NCI-H2081 treated with DMSO at 0.1 percent for 48 hours (cell line): ENCODE results near the gene KIF11.

Experiments used
- DNase-seq: peaks from one replicate; lab custom pipeline; 2025; lab: John Stamatoyannopoulos, UW

The KIF11 gene

GRCh38 chr10:92678206-92678605, 85.3 kb downstream of the KIF11 start:
- DNase-seq, result no peak

- DNase-seq, result no peak
Observed at GRCh38 chr10:92681306-92681834, 88.4 kb downstream of the KIF11 start.

- no peak for DNase-seq
Observed at GRCh38 chr10:92688573-92688926, 95.6 kb downstream of the KIF11 start.

GRCh38 chr10:92688927-92689662, 96.2 kb downstream of the KIF11 start:
- DNase-seq, result no peak

GRCh38 chr10:92689663-92690210, 96.8 kb downstream of the KIF11 start, which contains the start of gene HHEX:
Gene HHEX, plus strand, starts transcription at chr10:92689955. Its CDS starts 32 bp downstream, at chr10:92689987.
- DNase-seq, result no peak

GRCh38 chr10:92690211-92690914, 97.4 kb downstream of the KIF11 start:
- no peak for DNase-seq

GRCh38 chr10:92690915-92691590, 98.1 kb downstream of the KIF11 start:
- no peak for DNase-seq

- no peak for DNase-seq
Observed at GRCh38 chr10:92691591-92692079, 98.7 kb downstream of the KIF11 start.

GRCh38 chr10:92692080-92692671, 99.2 kb downstream of the KIF11 start:
- no peak for DNase-seq

- no peak for DNase-seq
Observed at GRCh38 chr10:92692697-92693533, 100.0 kb downstream of the KIF11 start.

GRCh38 chr10:92693534-92693893, 100.6 kb downstream of the KIF11 start:
- no peak for DNase-seq

GRCh38 chr10:92695679-92696605, 103.0 kb downstream of the KIF11 start:
- DNase-seq, result no peak

- DNase-seq, result no peak
Observed at GRCh38 chr10:92696606-92697383, 103.9 kb downstream of the KIF11 start.

- no peak for DNase-seq
Observed at GRCh38 chr10:92697663-92698511, 105.0 kb downstream of the KIF11 start.

GRCh38 chr10:92699193-92699517, 106.2 kb downstream of the KIF11 start:
- no peak for DNase-seq

- DNase-seq, result no peak
Observed at GRCh38 chr10:92699518-92700381, 106.8 kb downstream of the KIF11 start.

GRCh38 chr10:92702301-92702916, 109.5 kb downstream of the KIF11 start:
- no peak for DNase-seq
